Measurements from ENCODE around the gene MTHFS.

GRCh38 chr15:79824136-79824701, 72.6 kb downstream of the MTHFS start:
- TF ChIP-seq POLR2AphosphoS5 (IDR thresholded peaks at IDR 0.05; ENCODE audit: low read depth, low read length) (no peak), REST (IDR thresholded peaks at IDR 0.05; ENCODE audit: insufficient read depth in 1 of 2, low read depth in 2 of 2, low read length in 2 of 2) (no peak), SIN3A (IDR thresholded peaks at IDR 0.05; ENCODE audit: borderline replicate concordance, insufficient read depth, low read length) (no peak), TAF1 (IDR thresholded peaks at IDR 0.05; ENCODE audit: borderline replicate concordance, insufficient read depth, low read length) (no peak)
